CD4-positive, alpha-beta T cell (primary cell): ENCODE measurements around the gene NRAP. TPM values are rescaled to one million over a fixed set of nuclear protein-coding genes. Genes with fewer than 3 reads are reported as not detected.

Experiments used
- ATAC-seq: fragments of 200-7000 bp; cut with Tn5 transposase; one replicate; pipeline ENCODE4 v1.10.0; 2022; ENCODE audit warnings: mild to moderate bottlenecking; ENCODE audit not compliant: poor library complexity
- CTCF ChIA-PET: fragments of 350-600 bp; sonication (Branson Sonifier 250); formaldehyde crosslinking; loops from one replicate; lab custom pipeline; 2021; ENCODE audit warnings: antibody characterized with exemption, inconsistent platforms; lab: Charles Lee
- POLR2A ChIA-PET: fragments of 350-600 bp; sonication (Branson Sonifier 250); formaldehyde crosslinking; loops from one replicate; lab custom pipeline; 2021; ENCODE audit warnings: antibody characterized with exemption, inconsistent platforms; lab: Charles Lee
- DNase-seq, 14 experiments: peaks; one replicate each; pipeline ENCODE4 v3.0.0-alpha.2; 2013 to 2020; ENCODE audit warnings: mixed read lengths in 2 of 14
- H3K27ac ChIP-seq, 2 donors: one replicate each; pipeline versions ENCODE4 v1.5.1 to v1.7.0; 2013; ENCODE audit warnings: low read length in 2 of 2, low read depth in 1 of 2, mild to moderate bottlenecking in 1 of 2
- H3K27me3 ChIP-seq, 2 experiments: 1 replicate in 1 of 2; 2 replicates in 1 of 2; pipeline versions ENCODE4 v1.6.1 to v1.7.0; 2013; ENCODE audit warnings: low read length in 2 of 2, control low read depth in 1 of 2, mild to moderate bottlenecking in 1 of 2, moderate library complexity in 1 of 2; ENCODE audit not compliant: insufficient read depth in 2 of 2, control insufficient read depth in 1 of 2
- H3K36me3 ChIP-seq: one replicate; pipeline ENCODE4 v1.6.1; 2013; ENCODE audit warnings: low read length, control low read depth; ENCODE audit not compliant: insufficient read depth
- H3K4me1 ChIP-seq: one replicate; pipeline ENCODE4 v1.6.1; 2013; ENCODE audit warnings: low read length, control low read depth; ENCODE audit not compliant: insufficient read depth
- H3K4me3 ChIP-seq: one replicate; pipeline ENCODE4 v1.5.1; 2013; ENCODE audit warnings: mild to moderate bottlenecking, low read length, moderate library complexity
- H3K9me3 ChIP-seq, 2 experiments: 1 replicate in 1 of 2; 2 replicates in 1 of 2; pipeline versions ENCODE4 v1.6.1 to v1.7.0; 2013; ENCODE audit warnings: low read length in 2 of 2, mild to moderate bottlenecking in 2 of 2, control low read depth in 1 of 2, moderate library complexity in 1 of 2; ENCODE audit not compliant: control insufficient read depth in 1 of 2, insufficient read depth in 1 of 2
- H3K27ac Mint-ChIP-seq: one replicate; pipeline ENCODE4 v1.8.0; 2020; ENCODE audit warnings: mixed read lengths
- H3K27me3 Mint-ChIP-seq: one replicate; pipeline ENCODE4 v1.8.0; 2021; ENCODE audit warnings: mixed read lengths
- H3K36me3 Mint-ChIP-seq: one replicate; pipeline ENCODE4 v1.8.0; 2021; ENCODE audit warnings: low read depth, mixed read lengths
- H3K4me1 Mint-ChIP-seq: one replicate; pipeline ENCODE4 v1.8.0; 2021; ENCODE audit warnings: low read depth, mixed read lengths
- H3K4me3 Mint-ChIP-seq: one replicate; pipeline ENCODE4 v1.8.0; 2020; ENCODE audit warnings: mild to moderate bottlenecking, mixed read lengths
- H3K9me3 Mint-ChIP-seq: one replicate; pipeline ENCODE4 v1.8.0; 2020; ENCODE audit warnings: mixed read lengths
- CTCF ChIP-seq: fragments of 200-600 bp; IDR thresholded peaks from one replicate; pipeline ENCODE4 v1.8.0; 2022; ENCODE audit warnings: antibody characterized with exemption, mild to moderate bottlenecking
- intact Hi-C, 2 experiments: fragments of 100-400 bp; cut with DNase I in 1 of 2; cut with micrococcal nuclease in 1 of 2; formaldehyde crosslinking; loops; one replicate each; pipeline versions ENCODE4 v1.15.1 to v1.9.0; 2023 to 2025; cut with DNase I, micrococcal nuclease
- total RNA-seq, 174 experiments: library from RNA in 2 of 174; stranded (reverse) in 2 of 174; gene quantifications; one replicate each; pipeline ENCODE4 v1.2.3 and lab custom pipeline; 2021 to 2026

The NRAP gene
- total RNA-seq, 2 experiments from 2014 or later: not detected

GRCh38 chr10:113708640-113709039 is 44.8 kb upstream of the NRAP start:
- ChIA-PET CTCF (no interaction called here), POLR2A (no interaction called here)
- Mint-ChIP-seq H3K4me1 (peaks cover 44% of the 10 kb centered on the region), H3K9me3 (no peaks in the 10 kb centered on the region), H3K27ac (no peak overlapping the region), H3K36me3 (peaks cover 26% of the 10 kb centered on the region), H3K27me3 (no peaks in the 10 kb centered on the region), H3K4me3 (no peak overlapping the region)
- no peak for ATAC-seq
- H3K9me3 ChIP-seq: no peaks in the 10 kb centered on the region
- no peak overlapping the region for H3K27ac ChIP-seq
- DNase-seq: no peak
- intact Hi-C loops: no loop called here
- peaks cover 20% of the 10 kb centered on the region for H3K4me1 ChIP-seq
- no peaks in the 10 kb centered on the region for H3K27me3 ChIP-seq
- TF ChIP-seq CTCF: no peak
- peaks cover 24% of the 10 kb centered on the region for H3K36me3 ChIP-seq
- H3K4me3 ChIP-seq: no peak overlapping the region

GRCh38 chr10:113706623-113707022 is 42.8 kb upstream of the NRAP start:
- Histone ChIP-seq H3K4me1 (peaks cover 20% of the 10 kb centered on the region), H3K27ac (no peak overlapping the region), H3K4me3 (no peak overlapping the region), H3K27me3 (no peaks in the 10 kb centered on the region), H3K36me3 (peaks cover 14% of the 10 kb centered on the region), H3K9me3 (no peaks in the 10 kb centered on the region)
- no peak for TF ChIP-seq CTCF
- no peak overlapping the region for H3K4me3 Mint-ChIP-seq
- ChIA-PET CTCF (no interaction called here), POLR2A (interaction anchor here (1.3 kb wide), 1 partner anchor 389 kb away, joined by 3 read pairs; no protein-coding TSS in a partner anchor)
- ATAC-seq: no peak
- peaks cover 25% of the 10 kb centered on the region for H3K36me3 Mint-ChIP-seq
- H3K9me3 Mint-ChIP-seq: no peaks in the 10 kb centered on the region
- no peak overlapping the region for H3K27ac Mint-ChIP-seq
- DNase-seq: no peak
- H3K4me1 Mint-ChIP-seq: peaks cover 44% of the 10 kb centered on the region
- H3K27me3 Mint-ChIP-seq: no peaks in the 10 kb centered on the region
- intact Hi-C loops: no loop called here

GRCh38 chr10:113705344-113705652 is 41.5 kb upstream of the NRAP start:
- no peak overlapping the region for H3K27ac Mint-ChIP-seq
- H3K4me1 ChIP-seq: peaks cover 20% of the 10 kb centered on the region
- intact Hi-C loops: loop anchor here (2.0 kb wide), 2 partner anchors 396 to 400 kb away; no protein-coding TSS in a partner anchor
- H3K27me3 Mint-ChIP-seq: no peaks in the 10 kb centered on the region
- no peak overlapping the region for H3K27ac ChIP-seq
- peaks cover 7% of the 10 kb centered on the region for H3K36me3 ChIP-seq
- H3K9me3 Mint-ChIP-seq: no peaks in the 10 kb centered on the region
- ATAC-seq (no peak), DNase-seq (no peak)
- ChIA-PET POLR2A (interaction anchor here (0.5 kb wide), 1 partner anchor 454 kb away, joined by 4 read pairs; no protein-coding TSS in a partner anchor), CTCF (interaction anchor here (0.6 kb wide), 1 partner anchor 373 kb away, joined by 4 read pairs; no protein-coding TSS in a partner anchor)
- H3K27me3 ChIP-seq: no peaks in the 10 kb centered on the region
- H3K4me3 ChIP-seq: no peak overlapping the region
- TF ChIP-seq CTCF: peak; percentile 3
- no peak overlapping the region for H3K4me3 Mint-ChIP-seq
- H3K4me1 Mint-ChIP-seq: peaks cover 41% of the 10 kb centered on the region
- H3K36me3 Mint-ChIP-seq: peaks cover 30% of the 10 kb centered on the region
- H3K9me3 ChIP-seq: no peaks in the 10 kb centered on the region
